NK-92 treated with Interleukin-12 subunit alpha and Interleukin-12 subunit beta, amount 100 ng/mL, for 24 hours (cell line): ENCODE data around the gene RHNO1.
A peak's percentile ranks its signal among the peaks of the same experiment; 100 is the strongest.
"Not testable (repeated sequence)": the region's sequence is repeated elsewhere in the genome, so short reads cannot be mapped to it uniquely, and the experiment has no call there.

Source experiments
- DNase-seq: peaks from one replicate; lab custom pipeline; 2025; lab: John Stamatoyannopoulos, UW

RHNO1 gene

GRCh38 chr12:2858944-2859421, 18.0 kb upstream of the RHNO1 start:
- no peak for DNase-seq

- DNase-seq, result no peak
Measured at GRCh38 chr12:2860170-2860569, 16.9 kb upstream of the RHNO1 start.

- DNase-seq, result no peak
Measured at GRCh38 chr12:2862876-2863275, 14.1 kb upstream of the RHNO1 start.

GRCh38 chr12:2863402-2863801, 13.6 kb upstream of the RHNO1 start:
- not testable (repeated sequence) for DNase-seq

- DNase-seq, result no peak
Measured at GRCh38 chr12:2864198-2864597, 12.8 kb upstream of the RHNO1 start.

GRCh38 chr12:2868986-2869632, 7.9 kb upstream of the RHNO1 start:
- DNase-seq, result not testable (repeated sequence)

- peak; percentile 7 for DNase-seq
Measured at GRCh38 chr12:2876431-2877046, 484 bp upstream of the RHNO1 start.

- no peak for DNase-seq
Measured at GRCh38 chr12:2877953-2878732, 1.1 kb downstream of the RHNO1 start.

- no peak for DNase-seq
Measured at GRCh38 chr12:2879853-2880252, 2.8 kb downstream of the RHNO1 start.

GRCh38 chr12:2884810-2885209, 7.8 kb downstream of the RHNO1 start:
- DNase-seq, result no peak

GRCh38 chr12:2886768-2887450, 9.9 kb downstream of the RHNO1 start:
- DNase-seq, result no peak

- no peak for DNase-seq
Measured at GRCh38 chr12:2890001-2890387, 13.0 kb downstream of the RHNO1 start.

- DNase-seq, result peak; percentile 85
Measured at GRCh38 chr12:2890388-2891239, 13.6 kb downstream of the RHNO1 start, which contains the start of gene TULP3. Gene TULP3, plus strand, starts transcription at chr12:2890891. Its CDS starts 57 bp downstream, at chr12:2890948.

- no peak for DNase-seq
Measured at GRCh38 chr12:2891240-2892053, 14.4 kb downstream of the RHNO1 start.

GRCh38 chr12:2892246-2892645, 15.2 kb downstream of the RHNO1 start:
- DNase-seq, result no peak

- no peak for DNase-seq
Measured at GRCh38 chr12:2893007-2893406, 16.0 kb downstream of the RHNO1 start.

GRCh38 chr12:2895051-2895451, 18.0 kb downstream of the RHNO1 start:
- no peak for DNase-seq

GRCh38 chr12:2895511-2895910, 18.5 kb downstream of the RHNO1 start:
- DNase-seq, result no peak

GRCh38 chr12:2897418-2897817, 20.4 kb downstream of the RHNO1 start:
- DNase-seq, result no peak

GRCh38 chr12:2900642-2901041, 23.6 kb downstream of the RHNO1 start:
- DNase-seq, result no peak
